Activated T-cell treated with anti-CD3 and anti-CD28 coated beads for 24 hours (primary cell): ENCODE results near the gene ETHE1.
"Not testable (repeated sequence)": the region's sequence is repeated elsewhere in the genome, so short reads cannot be mapped to it uniquely, and the experiment has no call there.

Experiments
- DNase-seq: peaks from one replicate; pipeline ENCODE4 v3.0.0-alpha.2; 2020; ENCODE audit warnings: low read depth

Gene ETHE1

GRCh38 chr19:43523696-43524095 is 3.3 kb downstream of the ETHE1 start:
- not testable (repeated sequence) for DNase-seq

DNA sequence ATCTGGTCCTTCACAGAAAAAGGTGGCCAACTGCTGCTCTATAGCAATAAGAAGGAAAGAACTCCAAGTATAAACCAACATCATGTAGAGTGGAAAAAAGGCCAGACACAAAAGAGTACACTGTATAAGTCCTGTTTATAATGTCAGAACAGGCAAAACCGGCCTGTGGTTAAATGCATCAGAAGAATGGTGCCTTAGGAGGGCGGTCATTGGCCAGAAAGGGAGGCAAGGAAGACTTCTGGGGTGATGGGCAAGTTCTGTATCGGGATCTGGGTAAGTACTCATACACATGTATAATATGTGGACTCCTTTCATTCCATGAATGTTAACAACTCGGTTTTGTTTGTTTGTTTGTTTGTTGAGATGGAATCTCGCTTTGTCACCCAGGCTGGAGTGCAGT is 4.1 kb downstream of the ETHE1 start:
- DNase-seq = no peak

DNA sequence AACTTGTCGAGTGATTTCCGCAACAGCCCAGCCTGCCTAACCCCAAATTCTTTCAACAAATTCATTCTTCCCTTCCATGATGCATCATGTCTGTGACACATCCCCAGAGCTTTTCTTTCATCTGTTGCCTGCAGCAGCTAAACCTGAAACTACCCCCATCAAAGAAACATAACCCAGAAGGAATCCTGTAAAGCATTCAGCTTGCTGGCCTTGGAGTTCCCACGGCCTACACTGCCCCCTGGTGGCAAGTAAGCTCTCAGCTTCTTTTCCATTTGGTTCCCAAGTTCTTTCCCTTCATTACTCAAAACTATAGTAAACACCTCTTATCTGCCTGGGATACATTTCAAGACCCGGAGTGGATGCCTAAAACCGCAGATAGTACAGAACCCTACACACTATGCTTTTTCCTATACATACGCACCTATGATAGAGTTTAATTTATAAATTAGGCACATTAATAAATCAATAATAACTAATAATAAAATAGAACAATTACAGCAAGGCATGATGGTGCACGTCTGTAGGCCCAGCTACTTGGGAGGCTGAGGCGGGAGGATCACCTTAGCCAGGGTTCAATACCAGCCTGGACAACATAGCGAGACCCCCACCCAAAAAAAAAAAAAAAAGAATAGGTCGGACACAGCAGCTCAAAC is 7.4 kb downstream of the ETHE1 start:
- peak; percentile 72 for DNase-seq

- no peak for DNase-seq
These were observed 8.9 kb downstream of the ETHE1 start for GRCh38 chr19:43518051-43518450.

- DNase-seq = not testable (repeated sequence)
These were observed 14.6 kb downstream of the ETHE1 start for GRCh38 chr19:43512399-43512798.

- DNase-seq = no peak
These were observed 15.7 kb downstream of the ETHE1 start for GRCh38 chr19:43511324-43511723.

DNA sequence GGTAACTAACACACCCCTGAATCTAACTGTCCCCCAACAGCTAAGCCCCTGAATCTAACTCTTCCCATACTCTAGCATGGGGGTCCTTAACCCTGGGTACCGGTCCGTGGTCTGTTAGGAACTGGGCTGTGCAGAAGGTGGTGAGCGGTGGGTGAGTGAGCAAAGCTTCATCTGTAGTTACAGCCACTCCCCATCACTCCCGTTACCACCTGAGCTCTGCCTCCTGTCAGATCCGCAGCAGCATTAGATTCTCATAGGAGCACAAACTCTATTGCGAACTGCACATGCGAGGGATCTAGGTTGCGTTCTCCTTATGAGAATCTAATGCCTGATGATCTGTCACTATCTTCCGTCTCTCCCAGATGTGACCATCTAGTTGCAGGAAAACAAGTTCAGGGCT is 16.3 kb downstream of the ETHE1 start:
- DNase-seq = no peak

GRCh38 chr19:43507880-43508279 is 19.1 kb downstream of the ETHE1 start:
- DNase-seq = no peak

DNA sequence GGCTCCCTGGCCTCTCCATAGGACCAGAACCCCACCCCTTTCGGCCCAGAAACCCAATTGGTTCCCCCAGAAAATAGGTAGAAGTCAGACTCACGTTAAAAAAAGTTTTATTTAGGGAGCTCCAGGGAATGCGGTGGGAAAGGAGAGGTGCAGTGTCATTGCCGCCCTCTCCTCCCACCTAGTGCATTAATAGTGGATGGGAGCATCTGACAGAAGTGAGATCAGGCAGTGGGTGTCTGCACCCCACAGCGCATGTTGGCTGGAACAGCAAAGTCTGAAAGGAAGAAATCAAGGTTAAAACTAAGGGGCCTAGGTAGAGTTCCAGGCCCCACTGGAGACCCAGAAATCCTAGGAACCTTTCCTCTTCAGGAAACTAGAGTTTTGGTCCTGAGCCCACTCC is 20.4 kb downstream of the ETHE1 start:
- no peak for DNase-seq

GRCh38 chr19:43505941-43506340 is 21.1 kb downstream of the ETHE1 start:
- no peak for DNase-seq

- no peak for DNase-seq
These were observed 21.9 kb downstream of the ETHE1 start for GRCh38 chr19:43505186-43505456.

DNA sequence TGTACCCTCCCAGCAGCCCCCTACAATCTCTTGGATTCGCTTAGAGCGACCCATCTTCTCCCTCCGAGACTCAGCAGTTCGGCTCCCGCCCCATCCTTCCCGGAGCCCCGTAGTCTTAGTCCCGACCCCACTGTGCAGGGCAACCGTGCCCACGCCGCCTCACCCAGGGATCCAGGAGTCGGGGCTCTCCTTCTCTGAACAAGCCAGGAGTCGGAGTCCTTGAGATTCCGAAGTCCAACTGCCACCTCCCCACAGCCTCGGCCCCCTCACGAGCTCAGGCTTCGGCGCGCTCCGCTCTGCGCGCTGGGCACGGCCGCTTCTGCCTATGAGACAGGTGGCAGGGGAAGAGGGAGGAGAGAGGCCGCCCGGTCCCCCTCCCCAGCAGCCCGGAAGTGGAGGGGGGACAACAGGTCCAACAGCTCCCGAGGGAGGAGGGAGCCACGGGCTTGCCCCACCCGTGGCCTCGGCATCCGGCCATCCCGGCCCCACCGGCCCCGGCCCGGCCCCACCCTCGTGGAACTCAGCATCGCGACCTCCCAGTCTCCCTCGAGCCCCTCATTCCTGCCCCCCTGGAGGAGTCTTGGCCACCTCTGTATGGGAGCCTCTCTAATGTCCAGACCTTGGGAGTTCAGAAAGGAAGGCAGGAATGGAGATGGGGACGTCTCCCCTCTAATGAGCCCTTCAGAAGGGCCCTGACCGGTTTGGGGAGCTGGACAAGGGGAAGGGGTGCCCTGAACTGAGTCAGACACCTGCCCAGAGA is 22.4 kb downstream of the ETHE1 start, which contains the start of gene PHLDB3:
TSS of gene PHLDB3 (minus strand) at position 321 of the 760 bp plus-strand sequence. CDS start 628 bp downstream, outside the sequence.
- DNase-seq = no peak

DNA sequence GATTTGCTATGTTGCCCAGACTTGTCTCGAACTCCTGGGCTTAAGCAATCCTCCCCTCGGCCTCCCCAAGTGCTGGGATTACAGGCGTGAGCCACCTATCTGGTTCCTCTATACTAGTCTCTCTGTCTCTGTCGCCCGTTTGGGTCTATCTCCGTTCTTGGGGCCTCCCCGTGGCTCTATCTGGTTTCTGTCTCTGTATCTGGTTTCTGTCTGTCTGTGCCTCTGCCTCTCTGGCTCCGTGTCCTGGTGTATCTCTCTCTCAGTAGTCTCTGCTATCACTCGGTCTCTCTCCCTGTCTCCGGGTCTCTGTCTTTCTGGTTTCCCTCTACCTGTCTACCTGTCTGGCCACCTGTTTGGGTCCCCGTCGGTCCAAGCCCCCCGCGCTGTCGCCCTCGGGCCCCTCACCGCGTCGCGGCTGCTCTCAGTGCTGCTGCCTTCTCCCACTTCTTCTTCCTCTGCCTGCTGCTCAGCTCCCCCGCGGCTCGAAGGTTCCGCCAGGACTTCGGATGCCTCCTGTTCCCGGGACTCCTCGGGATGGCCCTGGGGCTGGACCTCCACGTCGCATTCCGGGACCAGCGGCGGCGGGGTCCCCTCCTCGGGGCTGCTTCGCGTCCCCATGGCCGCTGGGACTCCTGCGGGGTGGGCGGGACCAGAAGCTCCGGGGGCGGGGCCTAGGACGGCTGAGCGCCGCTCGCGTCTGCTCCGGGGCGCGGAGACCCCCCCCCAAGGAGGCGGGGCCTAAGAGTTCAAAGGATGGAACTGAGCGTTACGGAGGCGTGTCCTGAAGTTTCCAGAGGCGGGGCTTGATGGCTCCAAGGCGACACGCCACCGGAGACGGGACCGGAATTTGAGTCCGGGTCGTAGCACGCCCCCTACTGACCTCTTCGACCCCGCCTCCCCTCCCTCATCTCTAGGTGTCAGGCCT is 23.2 kb downstream of the ETHE1 start:
- DNase-seq = peak; percentile 99

DNA sequence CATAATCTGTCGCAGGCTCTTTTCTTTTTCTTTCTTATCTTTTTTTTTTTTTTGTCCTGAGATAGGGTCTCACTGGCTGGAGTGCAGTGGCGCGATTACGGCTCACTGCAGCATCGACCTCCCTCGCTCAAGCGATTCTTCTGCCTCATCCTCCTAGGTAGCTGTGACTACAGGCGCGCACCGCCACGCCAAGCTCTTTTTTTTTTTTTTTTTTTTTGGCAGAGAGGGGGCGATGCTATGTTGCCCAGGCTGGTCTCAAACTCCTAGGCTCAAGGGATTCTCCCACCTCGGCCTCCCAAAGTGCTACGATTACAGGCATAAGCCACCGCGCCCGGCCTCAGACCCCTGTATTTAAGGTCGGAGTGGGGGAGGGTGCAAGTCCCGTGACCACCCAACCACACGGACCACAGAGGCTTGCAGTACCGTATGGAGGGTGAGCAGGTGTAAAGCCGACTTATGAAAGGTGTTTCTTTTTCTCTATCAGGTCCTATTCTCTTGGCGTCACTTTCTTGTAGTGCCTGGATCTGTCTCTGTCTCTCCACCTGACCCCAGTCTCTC is 24.5 kb downstream of the ETHE1 start:
- no peak for DNase-seq

DNA sequence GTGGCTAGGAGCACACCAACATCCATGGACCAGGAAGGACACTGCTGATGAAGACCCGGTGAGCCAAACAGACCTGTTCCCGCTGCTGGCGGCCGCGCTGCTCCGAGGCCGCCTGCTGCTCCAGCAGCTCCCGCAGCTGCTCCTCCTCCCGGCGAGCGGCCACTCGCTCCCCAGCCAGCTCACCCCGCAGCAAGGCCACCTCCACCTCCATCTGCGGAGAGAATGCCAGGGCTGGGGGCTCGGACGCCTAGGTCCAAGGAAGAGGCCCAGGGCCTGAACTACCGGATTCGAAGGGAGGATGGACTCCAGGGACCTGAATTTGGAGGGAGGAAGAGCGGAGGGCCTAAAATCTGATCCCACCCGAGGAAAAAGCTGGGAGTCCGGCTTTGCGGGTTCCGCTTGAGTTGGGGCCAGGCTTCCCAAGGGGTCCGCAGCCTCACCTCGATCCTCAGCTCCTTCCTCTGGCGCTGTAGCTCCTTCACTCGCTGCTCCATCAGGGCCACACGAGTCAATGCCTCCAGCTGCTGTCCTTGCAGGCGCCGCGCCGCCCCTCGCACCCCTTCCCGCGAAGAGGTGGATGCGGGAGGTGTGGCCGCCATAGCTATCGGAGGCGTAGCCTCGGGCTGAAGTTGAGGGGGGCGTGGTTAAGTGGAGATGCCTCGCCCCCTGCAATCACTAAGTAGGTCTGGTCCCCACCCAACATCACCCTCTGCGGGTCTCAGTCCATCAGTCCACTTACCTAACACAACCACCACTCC is 25.2 kb downstream of the ETHE1 start:
- DNase-seq = no peak

DNA sequence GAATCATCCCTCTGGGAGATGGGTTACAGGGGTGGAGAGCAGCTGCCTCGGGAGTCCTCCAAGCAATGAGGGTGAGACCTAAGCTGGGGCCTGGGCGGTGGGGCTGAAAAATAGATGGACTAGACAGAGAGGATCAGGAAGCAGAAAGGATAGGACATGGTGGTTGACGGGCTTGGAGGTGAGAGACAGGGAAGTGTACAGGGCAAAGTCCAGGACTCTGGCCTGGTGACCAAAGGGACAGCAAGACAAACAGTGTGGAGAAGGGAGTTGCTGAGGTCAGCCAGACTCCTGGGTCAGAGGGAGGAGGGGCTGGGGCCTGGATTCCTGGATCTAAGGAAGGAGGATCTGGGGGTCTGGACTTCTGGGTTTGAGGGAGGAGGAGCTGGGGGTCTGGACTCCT is 28.0 kb downstream of the ETHE1 start:
- no peak for DNase-seq

DNA sequence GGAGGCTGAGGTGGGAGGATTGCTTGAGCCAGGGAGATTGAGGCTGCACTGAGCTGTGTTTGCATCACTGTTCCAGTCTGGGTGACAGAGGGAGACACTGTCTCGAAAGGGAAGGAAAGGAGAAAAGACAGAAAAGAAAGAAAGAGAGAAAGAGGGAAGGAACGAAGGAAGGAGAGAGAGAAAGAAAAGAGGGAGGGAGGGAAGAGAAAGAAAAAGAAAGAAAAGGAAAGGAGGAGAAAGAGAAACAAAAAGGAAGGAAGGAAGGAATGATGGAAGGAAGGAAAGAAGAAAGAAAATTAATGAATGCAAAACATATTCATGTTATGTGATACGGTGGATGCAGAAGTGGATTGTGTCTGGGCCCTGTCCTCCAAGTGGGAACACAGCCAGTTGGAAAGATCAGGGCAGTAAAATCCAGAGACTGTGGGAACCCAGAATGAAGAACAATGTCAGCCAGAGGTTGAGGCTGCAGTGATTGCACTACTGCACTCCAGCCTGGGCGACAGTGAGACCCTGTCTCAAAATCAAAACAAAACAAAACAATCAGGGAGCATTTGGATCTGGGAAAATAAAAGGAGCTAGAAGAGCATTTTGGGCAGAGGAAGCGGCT is 28.7 kb downstream of the ETHE1 start:
- DNase-seq = no peak

DNA sequence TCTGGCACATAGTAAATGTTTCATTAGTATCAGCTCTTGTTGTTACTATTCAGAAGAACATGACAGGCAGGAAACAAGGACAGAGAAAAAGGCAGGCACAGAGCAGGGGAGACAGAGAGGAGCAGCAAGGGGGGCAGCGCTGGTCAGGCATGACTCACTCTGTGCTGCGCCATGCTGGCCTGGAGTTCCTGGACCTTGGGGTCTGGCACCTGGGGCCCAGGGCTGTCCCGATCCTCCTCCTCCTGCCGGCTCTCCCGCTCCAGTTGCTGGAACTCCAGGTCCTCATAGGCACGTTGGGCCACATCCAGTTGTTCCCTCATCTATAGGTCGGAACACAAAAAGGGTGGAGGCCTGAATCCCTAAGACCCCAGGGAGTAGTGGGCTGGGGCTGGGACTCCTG is 30.0 kb downstream of the ETHE1 start:
- DNase-seq = no peak

GRCh38 chr19:43495082-43495481 is 31.9 kb downstream of the ETHE1 start:
- no peak for DNase-seq

DNA sequence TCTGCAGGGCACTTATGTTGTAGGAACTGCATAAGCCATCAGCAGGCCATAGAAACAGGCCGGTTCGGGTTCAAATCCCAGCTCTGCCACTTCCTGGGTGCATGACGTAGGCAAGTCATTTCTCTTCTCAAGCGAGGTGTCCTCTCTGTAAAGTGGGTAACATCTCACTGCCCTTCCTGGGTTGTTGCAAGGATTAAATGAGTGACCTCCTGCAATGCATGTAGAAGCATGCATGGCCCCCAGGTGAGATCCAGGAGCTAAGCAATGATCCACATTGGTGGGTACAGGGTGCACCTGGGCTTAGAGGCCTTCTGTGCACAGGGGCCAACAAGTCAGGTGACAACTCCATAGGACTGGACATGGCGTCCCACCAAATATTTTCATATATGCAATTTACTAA is 36.2 kb downstream of the ETHE1 start:
- no peak for DNase-seq

- DNase-seq = no peak
These were observed 36.9 kb downstream of the ETHE1 start for GRCh38 chr19:43489979-43490599.
